DOHH2 (cell line): ENCODE data around the gene TMC3.
"Not testable (repeated sequence)": the region's sequence is repeated elsewhere in the genome, so short reads cannot be mapped to it uniquely, and the experiment has no call there.

Source experiments
- H3F3A ChIP-seq: fragments of 200-600 bp; sonication (generic), shearing (Covaris generic); 2 replicates; pipeline ENCODE4 v1.6.0; 2016; ENCODE audit warnings: antibody characterized with exemption, mild to moderate bottlenecking; ENCODE audit not compliant: control insufficient read depth, insufficient read depth
- H3K27ac ChIP-seq: fragments of 200-600 bp; sonication (generic); 2 replicates; pipeline ENCODE4 v1.5.1; 2014; ENCODE audit warnings: low read depth, mild to moderate bottlenecking, low read length, moderate library complexity
- H3K27me3 ChIP-seq: fragments of 200-600 bp; sonication (generic); 2 replicates; pipeline ENCODE4 v1.6.1; 2014; ENCODE audit warnings: mild to moderate bottlenecking, low read length, mixed read lengths; ENCODE audit not compliant: control insufficient read depth
- H3K36me3 ChIP-seq: fragments of 200-600 bp; sonication (generic); 2 replicates; pipeline ENCODE4 v1.6.1; 2014; ENCODE audit warnings: mild to moderate bottlenecking, low read length, moderate library complexity, mixed read lengths; ENCODE audit not compliant: control insufficient read depth
- H3K4me1 ChIP-seq: fragments of 200-600 bp; sonication (generic); 2 replicates; pipeline ENCODE4 v1.6.1; 2014; ENCODE audit warnings: mild to moderate bottlenecking, low read length, mixed read lengths; ENCODE audit not compliant: control insufficient read depth
- H3K4me2 ChIP-seq: fragments of 200-600 bp; sonication (generic); 2 replicates; pipeline ENCODE4 v1.6.0; 2014; ENCODE audit warnings: mild to moderate bottlenecking, low read length, moderate library complexity
- H3K4me3 ChIP-seq: fragments of 200-600 bp; sonication (generic); 2 replicates; pipeline ENCODE4 v1.5.1; 2014; ENCODE audit warnings: mild to moderate bottlenecking, low read length, mixed read lengths
- H3K79me2 ChIP-seq: fragments of 200-600 bp; sonication (generic); 2 replicates; pipeline ENCODE4 v1.6.1; 2014; ENCODE audit warnings: mild to moderate bottlenecking, low read length, mixed read lengths; ENCODE audit not compliant: control insufficient read depth
- H3K9me2 ChIP-seq: fragments of 200-600 bp; sonication (generic); replicated peaks from 2 replicates; pipeline ENCODE4 v1.6.1; 2014; ENCODE audit warnings: mild to moderate bottlenecking, low read length, mixed read lengths; ENCODE audit not compliant: control insufficient read depth
- H3K9me3 ChIP-seq: fragments of 200-600 bp; sonication (generic); 2 replicates; pipeline ENCODE4 v1.6.1; 2014; ENCODE audit warnings: antibody characterized with exemption, low read length, mixed read lengths; ENCODE audit not compliant: control insufficient read depth, insufficient read depth
- H4K20me1 ChIP-seq: fragments of 200-600 bp; sonication (generic); 2 replicates; pipeline ENCODE4 v1.6.0; 2014; ENCODE audit warnings: low read depth, mild to moderate bottlenecking, antibody characterized with exemption, low read length, moderate library complexity; ENCODE audit not compliant: control insufficient read depth, insufficient read depth
- EZH2phosphoT487 ChIP-seq: fragments of 200-600 bp; sonication (generic); IDR thresholded peaks from 2 replicates; pipeline ENCODE4 v1.6.1; 2017; ENCODE audit warnings: borderline replicate concordance, mild to moderate bottlenecking, antibody characterized with exemption, low read length, moderate library complexity, mixed read lengths
- TF ChIP-seq, protein P1 (sequence below): fragments of 200-600 bp; sonication (generic); IDR thresholded peaks from one replicate; pipeline ENCODE4 v1.5.1; 2014; ENCODE audit warnings: antibody characterized with exemption, mild to moderate bottlenecking, low read depth, low read length; ENCODE audit not compliant: poor library complexity, severe bottlenecking

The TMC3 gene

DNA sequence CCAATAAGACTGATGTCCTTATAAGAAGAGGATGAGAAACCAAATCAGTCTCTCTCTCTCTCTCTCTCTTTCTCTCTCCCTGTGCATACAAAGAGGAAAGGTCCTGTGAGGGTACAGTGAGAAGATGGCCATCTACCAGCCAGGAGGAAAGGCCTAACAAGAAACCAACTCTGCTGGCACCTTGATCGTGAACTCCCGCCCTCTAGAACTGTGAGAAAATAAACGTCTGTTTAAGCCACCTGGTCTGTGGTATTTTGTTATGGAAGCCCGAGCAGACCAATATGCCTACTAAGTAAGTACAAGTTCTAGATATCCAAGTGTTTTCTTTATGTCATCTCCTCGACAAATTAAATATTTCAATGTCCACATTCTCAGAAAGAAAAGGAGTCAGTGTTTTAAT is 44.9 kb upstream of the TMC3 start:
- H3K27ac ChIP-seq, result no peak overlapping the region
- TF ChIP-seq, protein P1, sequence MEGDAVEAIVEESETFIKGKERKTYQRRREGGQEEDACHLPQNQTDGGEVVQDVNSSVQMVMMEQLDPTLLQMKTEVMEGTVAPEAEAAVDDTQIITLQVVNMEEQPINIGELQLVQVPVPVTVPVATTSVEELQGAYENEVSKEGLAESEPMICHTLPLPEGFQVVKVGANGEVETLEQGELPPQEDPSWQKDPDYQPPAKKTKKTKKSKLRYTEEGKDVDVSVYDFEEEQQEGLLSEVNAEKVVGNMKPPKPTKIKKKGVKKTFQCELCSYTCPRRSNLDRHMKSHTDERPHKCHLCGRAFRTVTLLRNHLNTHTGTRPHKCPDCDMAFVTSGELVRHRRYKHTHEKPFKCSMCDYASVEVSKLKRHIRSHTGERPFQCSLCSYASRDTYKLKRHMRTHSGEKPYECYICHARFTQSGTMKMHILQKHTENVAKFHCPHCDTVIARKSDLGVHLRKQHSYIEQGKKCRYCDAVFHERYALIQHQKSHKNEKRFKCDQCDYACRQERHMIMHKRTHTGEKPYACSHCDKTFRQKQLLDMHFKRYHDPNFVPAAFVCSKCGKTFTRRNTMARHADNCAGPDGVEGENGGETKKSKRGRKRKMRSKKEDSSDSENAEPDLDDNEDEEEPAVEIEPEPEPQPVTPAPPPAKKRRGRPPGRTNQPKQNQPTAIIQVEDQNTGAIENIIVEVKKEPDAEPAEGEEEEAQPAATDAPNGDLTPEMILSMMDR, result no peak
- no peak for TF ChIP-seq EZH2phosphoT487
- no peaks in the 10 kb centered on the region for H3K9me3 ChIP-seq
- H3K4me3 ChIP-seq, result no peak overlapping the region
- no peak overlapping the region for H3K4me2 ChIP-seq
- H3K9me2 ChIP-seq, result no peaks in the 10 kb centered on the region
- H3K27me3 ChIP-seq, result no peaks in the 10 kb centered on the region; the same call in 1 of the 2 replicates
- no peaks in the 10 kb centered on the region for H4K20me1 ChIP-seq
- no peaks in the 10 kb centered on the region for H3K36me3 ChIP-seq
- no peaks in the 10 kb centered on the region for H3K4me1 ChIP-seq
- no peaks in the 10 kb centered on the region for H3K79me2 ChIP-seq
- H3F3A ChIP-seq, result no peaks in the 10 kb centered on the region

DNA sequence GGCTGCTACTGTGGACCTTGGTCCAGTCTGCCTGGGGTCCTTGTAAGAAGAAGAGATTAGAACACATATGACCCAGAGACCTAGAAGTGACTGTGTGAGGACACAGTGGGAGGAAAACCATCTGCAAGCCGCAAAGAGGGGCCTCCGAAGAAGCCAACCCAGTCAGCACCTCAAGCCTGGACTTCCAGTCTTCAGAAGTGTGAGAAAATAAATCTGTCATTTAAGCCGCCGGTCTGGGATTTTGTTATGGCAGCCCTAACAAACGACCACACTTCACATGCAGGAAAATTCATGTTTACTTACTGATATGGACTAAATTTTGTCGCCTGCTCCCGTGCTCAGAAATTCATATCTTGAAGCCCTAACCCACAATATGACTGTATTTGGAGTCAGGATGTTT is 44.4 kb upstream of the TMC3 start:
- Histone ChIP-seq H3K4me2 (no peak overlapping the region), H3K36me3 (no peaks in the 10 kb centered on the region), H3F3A (no peaks in the 10 kb centered on the region), H3K27me3 (no peaks in the 10 kb centered on the region; the same call in 1 of the 2 replicates), H3K4me1 (no peaks in the 10 kb centered on the region), H3K27ac (no peak overlapping the region), H3K79me2 (no peaks in the 10 kb centered on the region), H3K9me3 (no peaks in the 10 kb centered on the region), H3K9me2 (no peaks in the 10 kb centered on the region), H3K4me3 (no peak overlapping the region), H4K20me1 (no peaks in the 10 kb centered on the region)
- no peak for TF ChIP-seq EZH2phosphoT487
- TF ChIP-seq, protein P1, result no peak

DNA sequence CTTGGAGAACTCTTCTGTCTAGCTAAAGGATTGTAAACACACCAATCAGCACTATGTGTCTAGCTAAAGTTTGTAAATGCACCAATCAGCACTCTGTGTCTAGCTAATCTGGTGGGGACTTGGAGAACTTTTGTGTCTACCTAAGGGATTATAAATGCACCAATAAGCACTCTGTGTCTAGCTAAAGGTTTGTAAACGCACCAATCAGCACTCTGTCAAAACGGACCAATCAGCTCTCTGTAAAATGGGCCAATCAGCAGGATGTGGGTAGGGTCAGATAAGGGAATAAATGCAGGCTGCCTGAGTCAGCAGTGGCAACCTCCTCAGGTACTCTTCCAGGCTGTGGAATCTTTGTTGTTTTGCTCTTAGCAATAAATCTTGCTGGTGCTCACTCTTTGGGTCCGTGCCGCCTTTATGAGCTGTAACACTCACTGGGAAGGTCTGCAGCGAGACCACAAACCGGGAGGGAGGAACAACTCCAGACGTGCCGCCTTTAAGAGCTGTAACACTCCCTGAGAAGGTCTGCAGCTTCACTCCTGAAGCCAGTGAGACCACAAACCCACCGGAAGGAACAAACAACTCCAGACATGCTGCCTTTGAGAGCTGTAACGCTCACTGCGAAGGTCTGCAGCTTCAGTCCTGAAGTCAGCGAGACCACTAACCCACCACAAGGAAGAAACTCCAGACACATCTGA is 40.4 kb upstream of the TMC3 start:
- not testable (repeated sequence) for H3K4me1 ChIP-seq, H3K9me3 ChIP-seq, H3K27me3 ChIP-seq, H3K79me2 ChIP-seq, H4K20me1 ChIP-seq, H3K9me2 ChIP-seq, H3K4me3 ChIP-seq, H3K27ac ChIP-seq, H3F3A ChIP-seq, H3K4me2 ChIP-seq, H3K36me3 ChIP-seq

- H3K4me2 ChIP-seq, result no peak overlapping the region
- no peaks in the 10 kb centered on the region for H3K36me3 ChIP-seq
- no peaks in the 10 kb centered on the region for H3K9me2 ChIP-seq
- no peak overlapping the region for H3K4me3 ChIP-seq
- H3K9me3 ChIP-seq, result no peaks in the 10 kb centered on the region
- no peaks in the 10 kb centered on the region for H3F3A ChIP-seq
- H3K79me2 ChIP-seq, result no peaks in the 10 kb centered on the region
- H3K27ac ChIP-seq, result no peak overlapping the region
- TF ChIP-seq, protein P1, result no peak
- no peak for TF ChIP-seq EZH2phosphoT487
- H4K20me1 ChIP-seq, result no peaks in the 10 kb centered on the region
- peaks cover 7% of the 10 kb centered on the region for H3K27me3 ChIP-seq
- H3K4me1 ChIP-seq, result no peaks in the 10 kb centered on the region
Measured at GRCh38 chr15:81413851-81414250, 39.8 kb upstream of the TMC3 start.
